ENCODE data around the gene JPH4.

The JPH4 gene

DNA sequence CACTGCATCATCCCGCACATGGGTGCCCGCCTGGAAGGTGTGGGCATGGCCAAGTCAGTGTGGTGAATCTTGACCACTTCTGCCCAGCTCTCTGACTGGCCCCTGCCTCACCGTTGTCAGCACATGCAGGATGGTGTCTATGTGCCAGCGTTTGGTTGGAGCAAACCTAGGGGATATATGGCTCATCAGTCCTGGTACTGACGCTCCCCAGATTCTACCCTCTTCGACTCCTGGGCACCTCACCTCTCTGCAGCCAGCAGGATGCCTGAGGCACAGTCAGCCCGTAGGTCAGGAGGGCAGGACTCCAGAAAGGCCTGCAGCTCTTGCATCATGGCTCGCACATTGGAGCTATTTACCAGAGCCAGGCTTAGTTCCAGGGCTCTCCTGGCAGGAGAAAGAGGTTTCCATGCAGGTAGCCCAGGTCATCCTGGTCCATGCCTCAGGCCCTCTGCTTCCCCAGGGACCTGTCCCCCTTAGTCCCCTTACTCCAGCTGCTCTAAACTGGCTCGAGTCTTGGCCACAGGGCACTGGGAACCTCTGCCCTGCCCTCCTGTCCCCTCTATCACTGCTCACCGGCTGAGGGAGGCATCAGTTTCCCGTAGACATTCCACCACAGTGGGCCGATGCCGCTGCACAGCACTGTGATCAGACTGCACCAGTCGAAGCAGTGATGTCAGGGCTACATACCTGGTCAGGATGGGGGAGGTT lies 15.0 kb downstream of the JPH4 start:
- DNase-seq (ENCODE audit: low read depth in 2 of 2): no peak

DNA sequence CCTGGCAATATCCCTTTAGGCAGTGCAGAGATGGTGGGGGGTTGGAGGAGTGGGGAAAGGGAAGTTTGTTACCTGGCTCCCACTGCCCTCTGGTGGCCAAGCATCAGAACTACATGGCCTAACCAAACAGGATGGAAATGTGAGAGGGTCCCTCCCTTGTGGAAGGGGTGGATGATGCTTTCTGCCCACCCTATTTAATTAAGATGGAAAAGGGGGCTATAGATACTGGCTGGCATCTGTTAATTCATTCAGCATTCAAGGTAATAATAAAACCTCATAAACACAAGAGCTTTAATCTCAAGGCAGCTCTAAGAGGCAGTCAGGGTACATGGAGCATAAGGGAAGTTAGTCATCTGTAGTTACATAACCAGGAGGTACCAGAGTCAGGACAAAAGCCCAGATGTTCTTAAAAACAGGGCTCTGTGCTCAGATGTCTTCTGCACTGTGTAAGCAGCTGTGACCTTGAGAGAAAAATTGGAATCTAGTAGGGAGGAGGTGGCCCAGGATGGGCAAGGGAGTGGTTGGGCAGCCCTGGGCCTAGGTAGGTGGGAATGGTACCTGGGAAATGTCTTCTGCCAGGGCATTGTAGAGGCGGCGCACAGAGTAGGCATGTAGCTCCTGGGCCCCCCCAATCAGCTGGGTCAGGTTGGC lies 15.6 kb downstream of the JPH4 start:
- DNase-seq (ENCODE audit: low read depth in 2 of 2): peak; percentile 33 to 55

DNA sequence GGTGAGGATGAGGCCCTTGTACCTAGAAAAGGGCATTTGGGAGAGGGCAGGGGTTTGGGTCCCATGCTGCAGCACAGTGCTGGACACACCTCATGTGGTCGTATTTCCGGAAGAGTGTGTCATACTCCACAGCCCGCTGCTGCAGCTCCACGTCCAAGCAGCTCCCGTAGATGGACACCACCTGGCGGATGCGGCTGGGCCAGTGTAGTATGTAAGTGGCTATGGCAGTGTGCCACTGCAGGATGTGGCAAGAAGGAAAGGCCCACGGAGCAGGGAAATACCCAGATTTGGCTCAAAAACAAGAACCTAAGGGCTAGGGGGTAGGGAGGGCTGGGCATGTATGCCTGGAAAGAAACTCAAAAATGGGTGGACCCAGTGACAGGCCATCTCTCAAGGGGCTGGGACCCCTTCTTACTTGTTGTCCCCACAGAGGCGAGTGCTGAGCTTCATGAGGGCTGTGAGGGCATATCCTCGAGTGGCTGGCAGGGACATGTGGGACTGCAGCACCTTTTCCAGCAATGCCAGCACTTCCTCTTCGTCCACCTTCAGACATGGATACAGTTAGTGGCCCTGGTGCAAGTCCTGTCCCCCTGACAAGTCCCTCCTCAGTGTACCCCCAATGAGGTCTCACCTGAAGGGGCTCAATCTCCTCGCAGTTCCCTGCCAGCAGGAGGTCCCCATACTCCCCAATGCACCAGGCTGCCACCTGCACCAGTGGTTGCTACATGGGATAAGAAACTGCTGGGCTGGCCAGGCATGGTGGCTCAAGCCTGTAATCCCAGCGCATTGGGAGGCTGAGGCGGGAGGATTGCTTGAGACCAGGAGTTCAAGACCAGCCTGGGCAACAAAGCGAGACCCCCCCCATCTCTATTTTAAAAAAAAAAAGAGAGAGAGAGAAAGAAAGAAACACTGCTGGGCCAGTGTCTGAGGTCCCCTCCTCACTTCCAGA lies 16.4 kb downstream of the JPH4 start:
- no peak for DNase-seq (ENCODE audit: low read depth in 2 of 2)

DNA sequence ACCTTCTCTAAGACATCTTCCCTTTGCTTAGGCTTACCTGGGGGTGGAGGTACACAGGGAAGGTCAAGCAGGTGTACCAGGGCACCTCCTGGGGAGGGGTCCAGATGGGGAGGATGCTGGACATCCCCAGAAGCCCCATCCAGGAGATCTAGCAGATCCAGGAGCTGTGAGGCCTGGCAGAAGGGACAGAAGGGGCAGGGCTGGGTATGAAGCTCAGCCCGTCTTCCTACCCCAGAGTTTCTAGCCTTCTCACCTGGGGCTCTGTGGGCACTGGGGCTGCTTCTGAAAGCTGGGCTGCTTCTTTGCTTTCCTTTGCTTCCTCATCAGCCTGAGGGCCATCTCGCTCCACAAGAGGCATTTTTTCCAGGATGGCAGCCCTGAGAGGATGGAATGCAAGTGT lies 17.3 kb downstream of the JPH4 start:
- DNase-seq (ENCODE audit: low read depth in 2 of 2): no peak

DNA sequence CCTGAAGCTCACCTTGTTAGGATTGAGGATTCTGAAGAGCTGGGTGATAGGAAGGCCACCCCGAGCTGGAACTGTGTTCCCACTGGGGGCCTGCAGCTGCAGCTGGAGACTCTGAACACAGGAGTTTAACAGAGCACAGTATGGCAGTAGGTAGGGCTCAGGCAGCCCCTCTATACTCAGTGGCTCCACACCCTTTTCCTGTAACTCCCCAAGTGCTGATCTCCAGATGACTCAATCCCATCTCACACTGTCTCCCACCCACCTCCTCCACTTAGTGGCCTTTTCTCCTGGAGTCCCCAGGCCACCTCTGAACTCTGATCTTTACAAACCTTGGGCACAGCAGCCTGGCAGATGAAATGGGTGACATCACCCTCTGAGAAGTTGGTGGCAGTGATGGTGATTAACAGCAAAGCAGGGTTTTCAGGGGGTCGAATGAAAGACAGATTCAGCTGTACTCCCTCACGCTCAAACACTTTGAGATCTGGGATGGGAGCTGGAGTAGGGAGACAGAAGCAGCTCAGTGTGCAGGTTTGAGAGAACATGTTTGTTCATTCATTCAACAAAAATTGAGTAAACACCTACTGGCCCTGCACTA lies 18.6 kb downstream of the JPH4 start:
- DNase-seq (ENCODE audit: low read depth in 2 of 2): no peak

DNA sequence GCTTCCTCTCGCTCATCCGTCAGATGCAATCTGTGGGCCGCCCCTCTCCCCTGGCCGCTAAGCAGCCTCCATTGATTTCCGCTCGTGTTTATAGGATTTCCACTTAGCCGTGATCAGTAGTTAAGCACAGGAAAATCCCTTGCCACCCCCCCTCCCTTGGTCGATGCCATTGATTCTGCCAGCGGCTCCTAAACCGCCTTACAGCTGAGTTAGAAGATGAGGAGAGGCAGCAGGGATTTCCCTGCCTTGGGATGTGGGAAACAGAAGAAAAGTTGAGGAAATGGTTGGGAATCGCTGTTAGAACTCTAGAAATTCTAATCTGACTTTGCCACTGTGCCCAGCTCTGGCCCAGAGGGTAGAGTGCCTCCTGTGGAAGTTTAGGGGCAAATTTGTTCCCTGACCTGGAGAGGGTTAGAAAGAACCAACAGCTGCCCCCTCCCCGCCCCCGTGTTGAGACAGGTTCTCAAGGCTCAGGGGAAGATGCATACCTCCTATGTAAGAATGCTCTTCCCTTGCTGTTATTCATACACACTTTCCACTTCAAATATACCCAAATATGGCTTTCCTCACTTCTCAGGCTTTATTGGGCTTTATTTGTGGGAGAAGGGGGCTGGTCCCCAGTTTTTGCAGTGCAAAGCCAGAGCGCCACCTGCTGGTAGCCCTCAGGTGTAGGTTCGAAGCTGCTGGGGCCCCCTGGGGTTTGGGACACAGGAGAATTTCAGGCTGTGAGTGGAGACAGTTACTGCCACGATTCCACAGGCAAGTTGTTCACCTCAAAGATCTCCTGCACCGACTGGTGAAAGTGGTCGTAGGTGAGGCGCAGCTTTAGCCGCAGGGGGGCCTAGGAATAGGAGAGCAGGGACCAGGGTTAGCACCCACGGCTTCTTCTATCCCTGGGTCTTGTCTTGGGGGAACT lies 19.3 kb downstream of the JPH4 start:
- DNase-seq (ENCODE audit: low read depth in 2 of 2): peak in 1 of 2 experiments; percentile 63

DNA sequence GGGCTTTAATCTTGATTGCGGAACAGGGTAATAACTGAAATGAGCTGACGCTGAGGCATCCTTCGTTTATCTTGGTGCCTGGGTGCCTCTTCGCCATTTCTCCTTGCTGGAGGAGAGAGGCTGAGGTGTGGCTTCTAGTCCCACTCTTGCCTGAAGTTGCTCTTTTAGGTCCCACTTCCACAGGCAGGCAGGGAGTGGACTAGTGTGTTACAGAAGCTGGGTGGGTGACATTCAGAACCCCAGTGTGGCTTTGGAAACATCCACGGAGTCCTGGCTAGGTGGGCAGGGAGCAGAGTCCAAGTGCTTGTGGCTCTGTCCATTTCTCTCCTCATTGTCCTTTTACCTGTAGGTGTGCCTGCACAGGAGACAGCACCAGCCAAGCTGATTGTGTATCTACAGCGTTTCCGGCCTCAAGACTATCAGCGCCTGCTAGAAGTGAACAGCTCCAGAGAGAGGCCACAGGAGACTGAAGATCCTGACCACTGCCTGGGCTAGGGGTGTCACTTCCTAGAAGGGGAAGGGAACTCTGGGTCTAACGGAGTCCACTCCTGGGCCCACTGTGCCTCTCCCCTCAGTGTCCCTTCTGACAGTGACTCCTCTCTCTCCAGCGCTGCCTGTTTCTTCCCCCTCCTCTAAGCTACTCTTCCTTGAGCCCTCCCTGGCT lies 20.1 kb downstream of the JPH4 start:
- DNase-seq (ENCODE audit: low read depth in 2 of 2): no peak

DNA sequence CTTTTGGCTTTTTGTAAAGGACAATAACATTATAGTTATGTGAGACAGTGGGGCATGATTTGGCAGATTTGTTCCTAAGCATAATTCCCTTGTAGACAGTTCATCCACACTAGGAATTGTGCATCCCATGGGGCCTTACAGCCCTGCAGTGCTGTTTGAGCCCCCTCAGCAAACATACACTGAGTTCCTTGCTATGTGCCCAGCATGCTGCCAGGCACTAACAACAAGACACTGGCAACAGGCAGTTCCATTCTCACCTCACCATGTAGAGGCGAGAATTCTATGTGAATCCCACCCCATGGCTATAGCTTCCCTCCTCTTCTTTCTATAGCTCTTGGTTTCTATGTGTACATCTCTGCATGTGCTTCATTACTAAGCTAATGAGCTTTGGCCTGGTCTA lies 20.6 kb downstream of the JPH4 start:
- no peak for DNase-seq (ENCODE audit: low read depth in 2 of 2)

DNA sequence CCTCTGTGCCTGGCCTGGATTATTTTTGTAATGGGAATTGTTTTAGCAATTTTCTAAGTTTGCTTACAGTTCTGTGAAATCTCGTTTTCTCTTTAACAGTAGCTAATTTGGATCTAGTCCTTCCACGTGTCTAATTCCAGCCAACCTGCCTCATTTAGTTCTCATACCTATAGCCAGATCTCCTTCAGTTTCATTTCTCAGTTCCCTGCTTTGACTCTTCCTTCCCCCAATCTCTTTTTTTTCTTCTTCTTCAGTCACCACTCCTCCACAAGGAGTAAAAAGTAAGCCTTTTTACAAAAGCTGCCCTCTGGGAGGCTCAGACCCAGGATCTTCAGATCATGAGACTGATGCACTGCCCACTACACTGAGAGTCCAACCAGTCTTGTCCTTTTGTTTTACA lies 21.1 kb downstream of the JPH4 start:
- no peak for DNase-seq (ENCODE audit: low read depth in 2 of 2)

DNA sequence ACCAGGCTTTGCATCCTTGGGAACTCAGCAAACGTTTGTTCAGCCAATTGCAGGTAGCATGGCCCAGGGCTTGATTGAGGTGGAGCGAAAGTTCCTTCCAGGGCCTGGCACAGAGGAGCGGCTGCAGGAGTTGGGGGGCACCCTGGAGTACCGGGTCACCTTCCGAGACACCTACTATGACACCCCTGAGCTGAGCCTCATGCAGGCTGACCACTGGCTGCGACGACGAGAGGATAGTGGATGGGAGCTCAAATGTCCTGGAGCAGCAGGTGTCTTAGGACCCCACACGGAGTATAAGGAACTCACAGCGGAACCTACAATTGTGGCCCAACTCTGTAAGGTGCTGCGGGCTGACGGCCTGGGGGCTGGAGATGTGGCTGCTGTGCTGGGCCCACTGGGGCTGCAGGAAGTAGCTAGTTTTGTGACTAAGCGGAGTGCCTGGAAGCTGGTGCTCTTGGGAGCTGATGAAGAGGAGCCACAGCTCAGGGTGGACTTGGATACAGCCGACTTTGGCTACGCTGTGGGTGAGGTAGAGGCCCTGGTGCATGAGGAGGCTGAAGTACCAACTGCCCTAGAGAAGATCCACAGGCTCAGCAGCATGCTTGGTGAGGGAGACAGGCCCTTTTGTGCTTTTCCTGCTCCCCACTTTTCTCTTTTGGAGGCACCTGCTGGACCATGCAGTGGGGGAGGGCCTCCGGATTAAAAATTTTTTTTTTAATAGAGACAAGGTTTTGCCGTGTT lies 21.7 kb downstream of the JPH4 start:
- no peak for DNase-seq (ENCODE audit: low read depth in 2 of 2)

DNA sequence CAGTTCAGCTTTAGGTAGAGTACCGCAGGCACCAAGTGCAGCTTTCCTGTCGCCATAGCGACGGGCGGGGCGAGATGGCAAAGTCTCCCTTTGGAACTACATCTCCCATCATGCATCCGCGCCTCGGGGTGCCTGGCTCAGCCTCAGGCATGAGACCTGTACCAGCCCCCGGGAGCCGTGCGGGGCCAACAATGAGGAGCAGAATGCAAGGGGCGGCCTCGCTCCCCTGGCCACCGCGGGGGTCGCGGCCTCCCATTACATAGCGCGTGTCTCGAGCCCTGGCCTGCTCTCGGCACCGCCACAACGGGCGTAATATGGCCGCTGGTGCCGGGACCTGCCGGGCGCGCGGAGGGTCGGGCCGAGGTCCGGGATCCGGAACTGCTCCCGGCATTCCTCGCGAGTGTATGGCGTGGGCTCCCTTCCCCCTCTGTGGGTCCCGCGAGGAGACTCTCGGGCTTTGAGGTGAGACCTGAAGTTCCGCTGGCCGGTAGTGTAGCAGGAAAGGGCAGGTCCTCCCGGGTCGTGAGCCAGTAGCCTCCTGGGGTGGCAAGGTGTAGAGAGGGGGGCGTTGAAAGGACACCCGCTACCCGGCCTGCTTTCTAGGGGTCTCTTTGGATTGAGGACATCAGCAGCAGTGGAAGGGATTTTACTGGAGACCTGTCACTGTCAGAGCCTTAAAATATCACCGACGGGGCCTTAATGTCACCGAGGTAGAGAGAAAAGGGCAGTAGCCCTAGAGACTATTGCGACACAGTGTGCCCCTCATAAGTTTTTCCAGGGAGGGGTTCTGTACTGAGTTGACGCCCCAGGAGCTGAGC lies 22.5 kb downstream of the JPH4 start, which contains the start of gene THTPA:
TSS of gene THTPA (plus strand) at position 390 of the 818 bp plus-strand sequence. CDS start 487 bp downstream, outside the sequence.
- peak; percentile 84 to 92 for DNase-seq (ENCODE audit: low read depth in 2 of 2)

DNA sequence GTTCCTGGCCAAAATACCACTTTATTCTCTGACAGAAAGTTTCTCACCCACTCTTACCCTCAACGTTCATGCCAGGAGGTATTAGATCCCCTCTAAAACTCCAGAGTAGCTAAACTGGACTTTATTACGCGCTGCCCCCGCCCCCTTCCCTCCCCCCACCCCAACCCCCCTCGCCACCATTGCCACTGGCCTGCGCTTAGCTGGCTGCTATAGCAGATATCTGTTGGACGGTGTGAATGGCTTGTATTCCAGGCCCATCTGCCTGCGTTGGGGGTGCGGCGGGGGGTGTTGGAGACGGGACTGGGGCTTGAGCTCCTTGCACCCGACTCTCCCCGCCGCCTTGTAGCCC lies 23.1 kb downstream of the JPH4 start:
- no peak for DNase-seq (ENCODE audit: low read depth in 2 of 2)

DNA sequence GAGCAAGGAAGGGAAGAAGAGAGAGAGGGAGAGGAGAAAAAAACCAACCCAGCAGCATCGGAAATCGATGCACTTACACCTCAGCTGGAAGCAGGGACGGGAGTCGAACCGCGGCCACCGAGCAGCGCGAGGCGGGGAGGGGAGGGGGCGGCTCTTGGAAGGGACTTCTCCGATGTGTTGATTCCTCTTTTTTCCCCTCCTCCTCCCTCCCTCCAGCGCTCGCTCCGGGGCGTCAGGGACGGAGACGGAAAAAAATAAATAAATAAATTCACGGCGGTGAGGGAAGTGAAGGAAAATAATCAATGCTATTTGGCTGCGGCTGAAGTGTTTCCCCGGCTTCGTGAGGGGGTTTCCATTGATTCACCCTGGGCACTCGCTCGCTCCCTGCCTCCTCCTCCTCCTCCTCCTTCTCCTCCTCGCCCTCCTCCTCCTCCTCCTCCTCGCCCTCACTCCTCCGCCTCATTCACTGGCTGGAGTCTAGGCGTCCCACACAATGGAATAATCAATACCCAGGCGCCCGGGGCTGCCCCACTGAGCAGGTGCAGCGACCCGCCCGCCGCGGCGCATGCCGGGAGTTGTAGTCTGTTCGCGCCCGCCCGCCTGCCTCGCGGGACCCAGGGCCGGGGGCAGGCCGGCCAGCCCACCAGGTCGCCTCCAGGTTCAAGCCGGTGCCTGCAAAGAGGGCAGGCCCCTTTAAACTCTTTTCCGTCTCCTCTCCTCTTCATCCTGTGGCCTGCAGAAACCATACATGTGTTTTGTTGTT lies 27.1 kb downstream of the JPH4 start, which contains the start of gene ZFHX2:
TSS of gene ZFHX2 (minus strand) at position 500 of the 763 bp plus-strand sequence. CDS start 16,440 bp downstream, outside the sequence.
- DNase-seq (ENCODE audit: low read depth in 2 of 2): peak; percentile 78 to 82

DNA sequence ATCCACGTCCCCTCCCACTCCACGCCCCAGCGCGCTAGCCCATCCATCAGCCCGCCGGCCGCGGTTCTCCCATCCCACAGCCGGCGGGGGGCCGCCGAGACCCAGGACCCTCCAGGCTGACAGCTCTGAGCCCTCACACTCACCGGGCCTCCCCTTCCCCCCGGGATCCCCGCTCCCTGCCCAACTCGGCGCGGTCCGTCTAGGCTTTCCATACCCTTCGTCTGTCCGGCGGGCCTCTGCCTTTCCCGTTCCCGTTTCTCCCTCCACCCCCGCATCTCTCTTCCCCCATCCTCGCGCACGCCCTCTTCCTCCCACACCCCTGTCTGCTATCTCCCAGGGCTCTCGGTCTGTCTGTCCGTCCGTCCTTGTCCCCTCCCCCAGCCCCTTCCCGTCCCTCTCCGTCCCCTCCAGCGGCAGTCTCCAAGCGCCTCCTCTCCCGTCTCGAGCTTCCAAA lies 27.8 kb downstream of the JPH4 start:
- DNase-seq (ENCODE audit: low read depth in 2 of 2): no peak

DNA sequence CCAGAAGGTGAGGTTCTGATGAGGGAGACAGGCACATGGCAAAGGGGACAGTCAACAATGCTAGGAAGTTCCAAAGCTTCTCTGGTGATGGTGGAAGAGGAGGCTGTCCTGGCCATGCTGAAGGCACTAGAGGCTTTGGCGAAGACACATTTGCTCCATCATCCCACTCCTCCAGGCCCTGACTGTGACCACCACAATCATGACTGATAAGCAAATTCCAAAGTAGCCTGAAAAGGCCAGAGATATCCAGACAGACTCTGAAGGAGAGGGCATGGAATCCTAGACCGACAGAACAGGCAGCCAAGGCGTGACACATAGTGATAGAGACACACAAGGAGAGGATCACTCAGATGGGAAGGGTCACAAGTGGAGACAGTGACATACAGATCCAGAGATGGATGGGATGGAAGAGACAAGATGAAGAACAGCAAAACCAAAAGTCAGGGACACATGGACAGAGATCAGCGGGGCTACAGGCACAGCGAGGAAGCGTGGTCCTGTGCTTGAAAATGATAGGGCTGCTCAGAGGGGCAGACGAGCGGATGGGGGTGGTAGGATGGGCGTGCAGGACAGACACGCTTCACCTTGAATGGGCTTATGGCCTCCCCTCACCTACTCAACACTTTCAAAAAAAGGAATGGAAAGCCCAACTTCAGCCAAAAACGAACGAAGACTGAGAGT lies 28.3 kb downstream of the JPH4 start:
- DNase-seq (ENCODE audit: low read depth in 2 of 2): no peak

DNA sequence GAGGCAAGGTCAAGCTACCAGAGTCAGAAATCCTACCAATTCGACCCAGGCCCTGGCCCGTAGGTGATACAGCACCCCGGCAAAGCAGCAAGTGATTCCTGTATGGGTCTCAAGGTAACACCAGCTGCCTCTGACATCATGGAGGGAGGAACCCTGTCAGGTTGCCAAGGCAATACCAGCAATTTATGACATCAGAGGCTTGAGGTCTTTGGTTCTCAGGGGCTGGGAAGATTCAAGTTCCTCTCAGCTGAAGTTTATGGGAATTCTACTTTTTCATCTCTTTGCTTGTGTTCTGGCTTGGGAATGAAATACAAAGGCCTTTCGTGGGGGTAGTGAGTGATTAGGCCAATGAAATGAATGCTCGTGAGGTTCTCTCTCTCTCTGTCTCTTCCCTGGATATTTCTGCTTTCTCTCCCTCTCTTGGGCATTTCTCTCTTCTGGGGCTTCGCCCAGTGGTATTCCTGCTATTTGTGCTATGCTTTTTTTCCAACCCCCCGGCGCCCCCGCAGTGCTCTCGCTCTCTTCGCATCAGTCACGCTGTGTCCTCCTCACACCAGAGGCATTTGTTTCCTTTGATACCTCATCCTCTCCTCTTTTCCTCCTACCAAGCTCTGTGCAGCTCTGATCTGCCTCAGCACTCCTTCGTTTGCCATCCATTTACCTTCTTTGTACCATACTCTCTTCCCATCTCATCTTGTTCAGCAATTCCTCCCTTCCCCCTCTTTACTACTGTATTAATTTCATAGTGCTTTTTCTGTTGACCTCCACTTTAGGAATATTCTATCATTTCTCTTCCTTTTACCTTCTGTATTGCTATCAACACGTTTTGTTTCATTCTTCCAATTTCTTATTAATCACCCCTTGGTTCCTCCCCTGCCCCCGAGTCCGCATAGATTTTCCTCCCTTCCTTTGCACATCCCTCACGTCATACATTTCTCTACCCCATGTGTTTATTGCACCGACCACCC lies 30.0 kb downstream of the JPH4 start:
- DNase-seq (ENCODE audit: low read depth in 2 of 2): no peak

Data from stimulated activated CD4-positive, alpha-beta T cell treated with anti-CD3 and anti-CD28 coated beads, Interleukin-12 subunit alpha, Interleukin-12 subunit beta, amount 100 ng/mL, for 24 hours (primary cell).